WTC11 (cell line): ENCODE measurements around the gene CYBA. TPM values are rescaled to one million over a fixed set of nuclear protein-coding genes. Genes with fewer than 3 reads are reported as not detected.

Experiments
- ATAC-seq: fragments of 200-7000 bp; cut with Tn5 transposase; 2 replicates; pipeline ENCODE4 v1.10.0; 2021; ENCODE audit warnings: mild to moderate bottlenecking, moderate library complexity
- CTCF ChIA-PET: fragments of 300-600 bp; sonication (Branson Sonifier 250); formaldehyde crosslinking; loops from one replicate; lab custom pipeline; 2021; ENCODE audit warnings: antibody characterized with exemption; lab: Charles Lee
- POLR2A ChIA-PET: fragments of 350-600 bp; sonication (Branson Sonifier 250); formaldehyde crosslinking; loops from one replicate; lab custom pipeline; 2021; ENCODE audit warnings: antibody characterized with exemption; lab: Charles Lee
- DNase-seq: peaks from one replicate; pipeline ENCODE4 v3.0.0; 2021; ENCODE audit warnings: low spot score
- H3K27ac Mint-ChIP-seq: 2 replicates; pipeline ENCODE4 v1.8.0; 2021; ENCODE audit warnings: mixed read lengths
- H3K27me3 Mint-ChIP-seq: 2 replicates; pipeline ENCODE4 v1.8.0; 2021; ENCODE audit warnings: low read depth, mild to moderate bottlenecking, moderate library complexity, mixed read lengths
- H3K36me3 Mint-ChIP-seq: 2 replicates; pipeline ENCODE4 v1.8.0; 2021; ENCODE audit warnings: mixed read lengths
- H3K4me1 Mint-ChIP-seq: 2 replicates; pipeline ENCODE4 v1.8.0; 2022; ENCODE audit warnings: mixed read lengths
- H3K4me3 Mint-ChIP-seq: 2 replicates; pipeline ENCODE4 v1.8.0; 2021; ENCODE audit warnings: mild to moderate bottlenecking, moderate library complexity, mixed read lengths
- H3K9me3 Mint-ChIP-seq: 2 replicates; pipeline ENCODE4 v1.8.0; 2021; ENCODE audit warnings: mixed read lengths
- CBFB ChIP-seq: sonication (generic); formaldehyde crosslinking; IDR thresholded peaks from 2 replicates; pipeline ENCODE4 v1.8.1; 2022; ENCODE audit warnings: mild to moderate bottlenecking, low read depth, missing genetic modification reagents
- E2F5 ChIP-seq: sonication (generic); formaldehyde crosslinking; IDR thresholded peaks from 2 replicates; pipeline ENCODE4 v1.8.1; 2022; ENCODE audit warnings: mild to moderate bottlenecking, moderate library complexity, missing genetic modification reagents
- ELF4 ChIP-seq: sonication (generic); formaldehyde crosslinking; IDR thresholded peaks from 2 replicates; pipeline ENCODE4 v1.8.1; 2022; ENCODE audit warnings: low read depth, mild to moderate bottlenecking, moderate library complexity, missing genetic modification reagents
- FOXP1 ChIP-seq: sonication (generic); formaldehyde crosslinking; IDR thresholded peaks from 2 replicates; pipeline ENCODE4 v1.8.0; 2022; ENCODE audit warnings: missing genetic modification reagents, mild to moderate bottlenecking, moderate library complexity, borderline replicate concordance
- IRF2 ChIP-seq: sonication (generic); formaldehyde crosslinking; IDR thresholded peaks from 2 replicates; pipeline ENCODE4 v1.8.0; 2022; ENCODE audit warnings: low read depth, missing genetic modification reagents, borderline replicate concordance
- KAT7 ChIP-seq: sonication (generic); formaldehyde crosslinking; IDR thresholded peaks from 2 replicates; pipeline ENCODE4 v1.8.1; 2023; ENCODE audit warnings: missing genetic modification reagents, mild to moderate bottlenecking, borderline replicate concordance
- MLX ChIP-seq: sonication (generic); formaldehyde crosslinking; IDR thresholded peaks from 2 replicates; pipeline ENCODE4 v1.8.1; 2023; ENCODE audit warnings: mild to moderate bottlenecking, missing genetic modification reagents, moderate library complexity
- NFYB ChIP-seq: sonication (generic); formaldehyde crosslinking; conservative IDR thresholded peaks from 2 replicates; pipeline ENCODE4 v1.8.0; 2022; ENCODE audit warnings: low read depth, missing genetic modification reagents
- NR1H2 ChIP-seq: sonication (generic); formaldehyde crosslinking; IDR thresholded peaks from 2 replicates; pipeline ENCODE4 v1.9.0; 2021; ENCODE audit warnings: mild to moderate bottlenecking, moderate library complexity, missing genetic modification reagents
- NR3C1 ChIP-seq: sonication (generic); formaldehyde crosslinking; conservative IDR thresholded peaks from 2 replicates; pipeline ENCODE4 v1.8.1; 2023; ENCODE audit warnings: low read depth, mild to moderate bottlenecking, missing genetic modification reagents
- RORB ChIP-seq: fragments of 250-450 bp; sonication (Bioruptor Pico); IDR thresholded peaks from 2 replicates; pipeline ENCODE4 v1.9.0; 2021; ENCODE audit warnings: mild to moderate bottlenecking
- TCF7 ChIP-seq: sonication (generic); formaldehyde crosslinking; IDR thresholded peaks from 2 replicates; pipeline ENCODE4 v1.8.0; 2022; ENCODE audit warnings: mild to moderate bottlenecking, low read depth, missing genetic modification reagents, moderate library complexity
- ZBTB43 ChIP-seq: sonication (generic); formaldehyde crosslinking; IDR thresholded peaks from 2 replicates; pipeline ENCODE4 v1.8.1; 2023; ENCODE audit warnings: mild to moderate bottlenecking, missing genetic modification reagents
- total RNA-seq: library from RNA; stranded (reverse); gene quantifications from 3 replicates; pipeline ENCODE4 v1.2.3, GENCODE V29; 2021
- TF ChIP-seq, protein P1 (sequence below): sonication (generic); formaldehyde crosslinking; conservative IDR thresholded peaks from 2 replicates; pipeline ENCODE4 v1.8.1; 2022; ENCODE audit warnings: mild to moderate bottlenecking, missing genetic modification reagents
- TF ChIP-seq, protein P2 (sequence below): sonication (generic); formaldehyde crosslinking; IDR thresholded peaks from 2 replicates; pipeline ENCODE4 v1.8.1; 2023; ENCODE audit warnings: mild to moderate bottlenecking, moderate library complexity, missing genetic modification reagents
- TF ChIP-seq, protein P3 (sequence below): sonication (generic); formaldehyde crosslinking; IDR thresholded peaks from 2 replicates; pipeline ENCODE4 v1.8.1; 2023; ENCODE audit warnings: mild to moderate bottlenecking, missing genetic modification reagents, moderate library complexity
- TF ChIP-seq, protein P4 (sequence below): sonication (generic); formaldehyde crosslinking; IDR thresholded peaks from 2 replicates; pipeline ENCODE4 v1.8.0; 2022; ENCODE audit warnings: mild to moderate bottlenecking, missing genetic modification reagents

Gene CYBA
- total RNA-seq, 1 experiment from 2014 or later: 169 TPM

DNA sequence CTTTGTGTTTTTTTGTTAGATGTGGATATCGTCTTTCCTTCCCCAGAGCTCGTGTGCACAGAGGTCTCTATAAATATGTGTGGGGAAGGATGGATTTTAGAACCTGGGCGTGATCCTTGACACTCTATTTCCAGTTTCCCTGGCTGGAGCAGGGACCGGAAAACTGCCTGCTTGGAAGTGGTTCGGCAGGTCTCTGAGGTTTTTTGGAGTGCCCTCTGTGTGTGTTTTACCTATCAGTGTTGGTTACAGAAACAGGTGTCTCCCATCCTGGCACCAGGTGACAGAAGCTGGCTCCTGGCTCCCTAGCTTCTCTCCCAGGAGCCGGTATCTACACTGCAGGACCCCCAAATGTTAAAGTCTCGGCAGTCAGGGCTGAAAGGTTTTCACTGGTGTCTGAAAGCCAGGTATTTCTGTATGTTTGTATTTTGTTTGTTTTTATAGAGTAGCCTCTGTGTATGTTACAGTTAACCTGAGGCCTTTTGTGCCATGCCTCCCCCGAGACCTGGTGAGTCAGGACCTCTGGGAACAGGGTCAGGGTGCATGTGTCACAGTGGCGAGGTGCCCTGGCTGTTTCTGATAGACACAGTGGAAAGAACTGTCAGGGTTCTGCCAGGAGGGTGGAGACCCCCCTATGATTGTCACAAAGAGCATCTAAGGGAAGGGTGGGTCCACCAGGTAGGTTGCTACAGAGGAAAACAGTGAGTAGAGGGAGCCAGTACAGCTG, 49.4 kb downstream of the CYBA start (continued):
- no peak for TF ChIP-seq TCF7 (CRISPR knock-in tag)

- TF ChIP-seq, protein P1, sequence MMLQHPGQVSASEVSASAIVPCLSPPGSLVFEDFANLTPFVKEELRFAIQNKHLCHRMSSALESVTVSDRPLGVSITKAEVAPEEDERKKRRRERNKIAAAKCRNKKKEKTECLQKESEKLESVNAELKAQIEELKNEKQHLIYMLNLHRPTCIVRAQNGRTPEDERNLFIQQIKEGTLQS (CRISPR knock-in tag): no peak
- TF ChIP-seq ELF4 (CRISPR knock-in tag) (no peak), NR1H2 (CRISPR knock-in tag) (no peak), CBFB (CRISPR knock-in tag) (no peak), TCF7 (CRISPR knock-in tag) (no peak), KAT7 (CRISPR knock-in tag) (no peak), FOXP1 (CRISPR knock-in tag) (no peak), NFYB (CRISPR knock-in tag) (no peak), MLX (CRISPR knock-in tag) (no peak), NR3C1 (CRISPR knock-in tag) (no peak), E2F5 (CRISPR knock-in tag) (no peak), ZBTB43 (CRISPR knock-in tag) (no peak), RORB (CRISPR knock-in tag) (no peak), IRF2 (CRISPR knock-in tag) (no peak)
- TF ChIP-seq, protein P2, sequence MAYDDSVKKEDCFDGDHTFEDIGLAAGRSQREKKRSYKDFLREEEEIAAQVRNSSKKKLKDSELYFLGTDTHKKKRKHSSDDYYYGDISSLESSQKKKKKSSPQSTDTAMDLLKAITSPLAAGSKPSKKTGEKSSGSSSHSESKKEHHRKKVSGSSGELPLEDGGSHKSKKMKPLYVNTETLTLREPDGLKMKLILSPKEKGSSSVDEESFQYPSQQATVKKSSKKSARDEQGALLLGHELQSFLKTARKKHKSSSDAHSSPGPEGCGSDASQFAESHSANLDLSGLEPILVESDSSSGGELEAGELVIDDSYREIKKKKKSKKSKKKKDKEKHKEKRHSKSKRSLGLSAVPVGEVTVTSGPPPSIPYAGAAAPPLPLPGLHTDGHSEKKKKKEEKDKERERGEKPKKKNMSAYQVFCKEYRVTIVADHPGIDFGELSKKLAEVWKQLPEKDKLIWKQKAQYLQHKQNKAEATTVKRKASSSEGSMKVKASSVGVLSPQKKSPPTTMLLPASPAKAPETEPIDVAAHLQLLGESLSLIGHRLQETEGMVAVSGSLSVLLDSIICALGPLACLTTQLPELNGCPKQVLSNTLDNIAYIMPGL: no peak
- TF ChIP-seq, protein P3, sequence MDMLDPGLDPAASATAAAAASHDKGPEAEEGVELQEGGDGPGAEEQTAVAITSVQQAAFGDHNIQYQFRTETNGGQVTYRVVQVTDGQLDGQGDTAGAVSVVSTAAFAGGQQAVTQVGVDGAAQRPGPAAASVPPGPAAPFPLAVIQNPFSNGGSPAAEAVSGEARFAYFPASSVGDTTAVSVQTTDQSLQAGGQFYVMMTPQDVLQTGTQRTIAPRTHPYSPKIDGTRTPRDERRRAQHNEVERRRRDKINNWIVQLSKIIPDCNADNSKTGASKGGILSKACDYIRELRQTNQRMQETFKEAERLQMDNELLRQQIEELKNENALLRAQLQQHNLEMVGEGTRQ (CRISPR knock-in tag): no peak
- TF ChIP-seq, protein P4, sequence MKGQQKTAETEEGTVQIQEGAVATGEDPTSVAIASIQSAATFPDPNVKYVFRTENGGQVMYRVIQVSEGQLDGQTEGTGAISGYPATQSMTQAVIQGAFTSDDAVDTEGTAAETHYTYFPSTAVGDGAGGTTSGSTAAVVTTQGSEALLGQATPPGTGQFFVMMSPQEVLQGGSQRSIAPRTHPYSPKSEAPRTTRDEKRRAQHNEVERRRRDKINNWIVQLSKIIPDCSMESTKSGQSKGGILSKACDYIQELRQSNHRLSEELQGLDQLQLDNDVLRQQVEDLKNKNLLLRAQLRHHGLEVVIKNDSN (CRISPR knock-in tag): no peak
- Mint-ChIP-seq H3K4me1 (peaks cover 20% of the 10 kb centered on the region), H3K9me3 (no peaks in the 10 kb centered on the region), H3K27me3 (no peaks in the 10 kb centered on the region), H3K27ac (peak overlapping the region; percentile 72; the same call in 1 of the 2 replicates), H3K4me3 (no peak overlapping the region), H3K36me3 (peaks cover 45% of the 10 kb centered on the region)
- CTCF ChIA-PET: interaction anchor here (0.9 to 2.9 kb wide), 7 partner anchors 10 to 137 kb away, joined by 3 to 7 read pairs (median 4); no protein-coding TSS in a partner anchor
- DNase-seq (no peak), ATAC-seq (no peak)
- POLR2A ChIA-PET: interaction anchor here (0.6 kb wide), 1 partner anchor 31 kb away, joined by 3 read pairs; the partner anchor contains the start of gene ZC3H18
Measured at GRCh38 chr16:88600539-88600896, 50.3 kb downstream of the CYBA start.
